Caco-2 (cell line): ENCODE data around the gene FOXR1. TPM values are rescaled to one million over a fixed set of nuclear protein-coding genes. Genes with fewer than 3 reads are reported as not detected.
A peak's percentile ranks its signal among the peaks of the same experiment; 100 is the strongest.

Experiments
- BruUV-seq: library from RNA; stranded (reverse); fragments of 400-500 nt; replicated peaks from 2 replicates; lab custom pipeline; 2021; lab: Mats Ljungman, UMichigan
- CTCF ChIA-PET: fragments of 300-600 bp; sonication (Branson Sonifier 250); formaldehyde crosslinking; loops from one replicate; lab custom pipeline; 2022; ENCODE audit warnings: antibody characterized with exemption; lab: Charles Lee
- POLR2A ChIA-PET: fragments of 300-600 bp; sonication (Branson Sonifier 250); formaldehyde crosslinking; loops from one replicate; lab custom pipeline; 2022; ENCODE audit warnings: antibody characterized with exemption; lab: Charles Lee
- DNase-seq, 2 experiments: peaks; one replicate each; pipeline versions ENCODE4 v3.0.0 to v3.0.0-alpha.2; 2020 to 2022
- H3K27me3 ChIP-seq: replicated peaks from 2 replicates; pipeline ENCODE4 v1.6.0; 2011; ENCODE audit warnings: low read length; ENCODE audit not compliant: control insufficient read depth, insufficient read depth
- H3K36me3 ChIP-seq: 2 replicates; pipeline ENCODE4 v1.5.1; 2011; ENCODE audit warnings: low read length; ENCODE audit not compliant: control insufficient read depth, insufficient read depth
- H3K4me1 ChIP-seq: fragments of 250-450 bp; sonication (Bioruptor Pico); 2 replicates; pipeline ENCODE4 v1.5.1; 2020; ENCODE audit warnings: mild to moderate bottlenecking
- H3K4me3 ChIP-seq: 2 replicates; pipeline ENCODE4 v1.5.1; 2011; ENCODE audit warnings: low read depth, mild to moderate bottlenecking, control low read depth, low read length
- H3K9me3 ChIP-seq: fragments of 250-450 bp; sonication (Bioruptor Pico); 2 replicates; pipeline ENCODE4 v1.5.1; 2020; ENCODE audit warnings: mild to moderate bottlenecking, moderate library complexity
- H3K27ac Mint-ChIP-seq: one replicate; pipeline ENCODE4 v1.8.0; 2022; ENCODE audit warnings: mixed read lengths; ENCODE audit not compliant: unreplicated experiment
- H3K27me3 Mint-ChIP-seq: one replicate; pipeline ENCODE4 v1.8.0; 2022; ENCODE audit warnings: mixed read lengths; ENCODE audit not compliant: insufficient read depth, unreplicated experiment
- H3K36me3 Mint-ChIP-seq: one replicate; pipeline ENCODE4 v1.8.0; 2022; ENCODE audit warnings: mild to moderate bottlenecking, mixed read lengths; ENCODE audit not compliant: insufficient read depth, unreplicated experiment
- H3K4me1 Mint-ChIP-seq: one replicate; pipeline ENCODE4 v1.8.0; 2022; ENCODE audit warnings: low read depth, mixed read lengths; ENCODE audit not compliant: unreplicated experiment
- H3K4me3 Mint-ChIP-seq: one replicate; pipeline ENCODE4 v1.8.0; 2022; ENCODE audit warnings: mild to moderate bottlenecking, moderate library complexity, mixed read lengths; ENCODE audit not compliant: unreplicated experiment
- H3K9me3 Mint-ChIP-seq: one replicate; pipeline ENCODE4 v1.8.0; 2022; ENCODE audit warnings: mixed read lengths; ENCODE audit not compliant: unreplicated experiment
- intact Hi-C: fragments of 100-400 bp; cut with micrococcal nuclease; formaldehyde crosslinking; loops from one replicate; pipeline ENCODE4 v1.10.0; 2022; ENCODE audit not compliant: unreplicated experiment
- total RNA-seq: library from RNA; stranded (reverse); gene quantifications from 2 replicates; pipeline ENCODE4 v1.2.3, GENCODE V29; 2022
- TF ChIP-seq, protein P1 (sequence below), 2 experiments: fragments of 200-600 bp in 1 of 2; IDR thresholded peaks; 1 replicate in 1 of 2; 2 replicates in 1 of 2; pipeline versions ENCODE4 v1.5.1 to v1.8.0; 2011 to 2022; ENCODE audit warnings: antibody characterized with exemption in 1 of 2, control low read depth in 1 of 2, inconsistent platforms in 1 of 2, low read depth in 1 of 2, low read length in 1 of 2, mild to moderate bottlenecking in 1 of 2, moderate library complexity in 1 of 2; ENCODE audit not compliant: insufficient read depth in 1 of 2, severe bottlenecking in 1 of 2, unreplicated experiment in 1 of 2

Gene FOXR1
- total RNA-seq, 1 experiment from 2014 or later, result not detected

DNA sequence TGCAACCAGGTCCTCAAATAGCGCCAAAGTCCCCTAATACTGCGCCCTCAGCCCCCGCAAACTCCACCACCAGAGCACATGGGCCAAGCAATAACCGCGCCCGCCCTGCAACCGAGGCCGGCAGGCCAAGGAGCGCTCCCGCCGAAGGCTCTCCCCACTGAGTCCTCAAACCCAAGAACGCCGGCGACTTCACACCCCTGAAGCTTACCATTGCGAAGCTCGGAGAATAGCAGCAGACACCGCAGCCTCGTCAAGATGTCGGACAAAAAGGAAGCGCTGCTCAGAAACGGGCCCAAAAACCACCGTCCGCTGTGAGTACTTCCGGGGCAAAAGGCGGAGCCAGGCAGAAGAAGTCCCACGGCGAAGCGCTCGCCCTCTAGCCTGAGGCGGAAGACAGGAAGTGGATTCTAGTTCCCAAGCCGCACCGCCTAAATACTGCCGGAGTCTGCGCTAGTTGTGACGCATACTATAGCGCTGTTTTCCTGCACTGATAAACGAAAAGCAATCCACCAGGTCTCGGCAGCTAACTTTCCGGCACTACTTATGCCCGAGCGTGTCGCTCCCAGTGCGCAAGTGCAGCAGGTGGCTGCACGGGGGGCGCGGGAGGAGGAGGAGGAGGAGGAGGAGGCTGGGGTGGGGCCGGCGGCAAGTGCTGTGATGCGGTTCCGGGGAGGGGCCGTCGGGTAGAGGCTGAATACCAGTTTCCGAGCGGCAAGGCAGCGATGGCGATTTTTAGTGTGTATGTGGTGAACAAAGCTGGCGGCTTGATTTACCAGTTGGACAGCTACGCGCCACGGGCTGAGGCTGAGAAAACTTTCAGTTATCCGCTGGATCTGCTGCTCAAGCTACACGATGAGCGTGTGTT lies 46.7 kb downstream of the FOXR1 start, which contains the start of the genes RPS25 and TRAPPC4:
Gene RPS25, minus strand, starts transcription at position 270 of the 865 bp plus-strand sequence. Its CDS starts 59 bp downstream, at position 211.
Gene TRAPPC4, plus strand, starts transcription at position 693 of the 865 bp plus-strand sequence. Its CDS starts 30 bp downstream, at position 723.
- Histone ChIP-seq H3K4me1 (peaks cover 46% of the 10 kb centered on the region), H3K4me3 (peak within 1 kb of the TSS; percentile 91), H3K27me3 (no peaks in the 10 kb centered on the region), H3K36me3 (peaks cover 15% of the 10 kb centered on the region), H3K9me3 (no peaks in the 10 kb centered on the region)
- H3K27me3 Mint-ChIP-seq, result no peaks in the 10 kb centered on the region
- ChIA-PET CTCF (interaction anchor here (0.6 to 1.3 kb wide), 5 partner anchors 23 to 1840 kb away, joined by 3 to 6 read pairs (median 4); partner anchors contain the start of genes SIDT2 and VPS11), POLR2A (interaction anchor here (0.5 to 2.2 kb wide), 11 partner anchors 12 to 106 kb away, joined by 3 to 13 read pairs (median 4); partner anchors contain the start of genes DPAGT1, HMBS, SLC37A4 and VPS11)
- H3K36me3 Mint-ChIP-seq, result peaks cover 99% of the 10 kb centered on the region
- intact Hi-C loops, result loop anchor here (1.0 to 2.0 kb wide), 4 partner anchors 12 to 76 kb away; partner anchors contain the start of genes CENATAC, HYOU1 and SLC37A4
- DNase-seq, result peak; percentile 98 to 99
- BruUV-seq, result no TSS peak
- peak within 1 kb of the TSS; percentile 96 for H3K4me3 Mint-ChIP-seq
- TF ChIP-seq, protein P1, sequence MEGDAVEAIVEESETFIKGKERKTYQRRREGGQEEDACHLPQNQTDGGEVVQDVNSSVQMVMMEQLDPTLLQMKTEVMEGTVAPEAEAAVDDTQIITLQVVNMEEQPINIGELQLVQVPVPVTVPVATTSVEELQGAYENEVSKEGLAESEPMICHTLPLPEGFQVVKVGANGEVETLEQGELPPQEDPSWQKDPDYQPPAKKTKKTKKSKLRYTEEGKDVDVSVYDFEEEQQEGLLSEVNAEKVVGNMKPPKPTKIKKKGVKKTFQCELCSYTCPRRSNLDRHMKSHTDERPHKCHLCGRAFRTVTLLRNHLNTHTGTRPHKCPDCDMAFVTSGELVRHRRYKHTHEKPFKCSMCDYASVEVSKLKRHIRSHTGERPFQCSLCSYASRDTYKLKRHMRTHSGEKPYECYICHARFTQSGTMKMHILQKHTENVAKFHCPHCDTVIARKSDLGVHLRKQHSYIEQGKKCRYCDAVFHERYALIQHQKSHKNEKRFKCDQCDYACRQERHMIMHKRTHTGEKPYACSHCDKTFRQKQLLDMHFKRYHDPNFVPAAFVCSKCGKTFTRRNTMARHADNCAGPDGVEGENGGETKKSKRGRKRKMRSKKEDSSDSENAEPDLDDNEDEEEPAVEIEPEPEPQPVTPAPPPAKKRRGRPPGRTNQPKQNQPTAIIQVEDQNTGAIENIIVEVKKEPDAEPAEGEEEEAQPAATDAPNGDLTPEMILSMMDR (IDR thresholded peaks at IDR 0.05; ENCODE audit: insufficient read depth in 1 of 2, low read depth in 1 of 2, low read length in 1 of 2, severe bottlenecking in 1 of 2, unreplicated experiment in 1 of 2), result no peak
- peak within 1 kb of the TSS; percentile 98 for H3K27ac Mint-ChIP-seq
- H3K9me3 Mint-ChIP-seq, result no peaks in the 10 kb centered on the region
- peaks cover 25% of the 10 kb centered on the region for H3K4me1 Mint-ChIP-seq

DNA sequence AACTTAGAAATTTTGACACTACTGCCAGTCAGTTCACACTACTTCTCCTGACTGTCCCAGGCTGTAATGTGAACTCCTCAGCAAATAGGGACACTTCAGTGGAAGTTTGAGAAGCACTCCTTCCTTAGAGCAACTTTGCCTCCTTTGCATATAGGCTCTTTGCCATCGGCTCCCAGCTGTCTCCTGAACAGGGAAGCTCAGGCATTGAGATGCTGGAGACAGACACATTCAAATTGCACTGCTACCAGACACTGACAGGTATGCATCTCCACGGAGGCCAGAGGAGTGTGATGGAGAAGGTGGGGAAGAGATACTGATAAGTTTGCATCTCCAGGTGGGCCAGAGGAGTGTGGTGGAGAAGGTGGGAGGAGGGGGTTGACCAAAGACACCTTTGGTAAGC lies 48.4 kb downstream of the FOXR1 start:
- Mint-ChIP-seq H3K4me3 (peak overlapping the region; percentile 96), H3K4me1 (peaks cover 39% of the 10 kb centered on the region), H3K27me3 (no peaks in the 10 kb centered on the region), H3K27ac (peak overlapping the region; percentile 98), H3K9me3 (no peaks in the 10 kb centered on the region), H3K36me3 (peaks cover 99% of the 10 kb centered on the region)
- POLR2A ChIA-PET, result interaction anchor here (1.0 to 2.2 kb wide), 2 partner anchors 21 to 22 kb away, joined by 3 to 13 read pairs; partner anchors contain the start of gene CENATAC
- no peak for DNase-seq
- no TSS peak for BruUV-seq
- no peaks in the 10 kb centered on the region for H3K9me3 ChIP-seq
- H3K4me1 ChIP-seq, result peaks cover 63% of the 10 kb centered on the region
- H3K36me3 ChIP-seq, result peaks cover 12% of the 10 kb centered on the region
- CTCF ChIA-PET, result interaction anchor here (0.9 kb wide), 1 partner anchor 10 kb away, joined by 5 read pairs; the partner anchor contains the start of gene SLC37A4
- peak overlapping the region; percentile 91 for H3K4me3 ChIP-seq
- no peaks in the 10 kb centered on the region for H3K27me3 ChIP-seq
- intact Hi-C loops, result loop anchor here (2.0 kb wide), 1 partner anchor 75 kb away; a partner anchor contains a TSS
- TF ChIP-seq, protein P1 (IDR thresholded peaks at IDR 0.05; ENCODE audit: insufficient read depth in 1 of 2, low read depth in 1 of 2, low read length in 1 of 2, severe bottlenecking in 1 of 2, unreplicated experiment in 1 of 2), result no peak

DNA sequence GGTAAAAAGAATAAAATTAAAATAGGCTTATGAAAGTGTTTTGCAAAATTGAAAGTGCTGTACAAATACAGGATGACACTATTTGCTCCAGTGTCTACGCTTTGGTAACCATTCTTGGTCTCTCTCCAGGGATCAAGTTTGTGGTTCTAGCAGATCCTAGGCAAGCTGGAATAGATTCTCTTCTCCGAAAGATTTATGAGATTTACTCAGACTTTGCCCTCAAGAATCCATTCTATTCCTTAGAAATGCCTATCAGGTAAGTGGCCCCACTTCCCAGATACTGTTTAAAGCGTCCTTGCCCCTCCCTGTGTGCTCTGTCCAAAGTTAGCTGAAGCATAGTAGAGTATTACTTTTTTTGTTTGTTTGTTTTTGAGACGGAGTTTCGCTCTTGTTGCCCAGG lies 50.1 kb downstream of the FOXR1 start:
- no peaks in the 10 kb centered on the region for H3K27me3 ChIP-seq
- ChIA-PET POLR2A (interaction anchor here (1.3 kb wide), 1 partner anchor 8 kb away, joined by 4 read pairs; no protein-coding TSS in a partner anchor), CTCF (interaction anchor here (0.5 kb wide), 1 partner anchor 106 kb away, joined by 6 read pairs; no protein-coding TSS in a partner anchor)
- intact Hi-C loops, result no loop called here
- Mint-ChIP-seq H3K27ac (peak overlapping the region; percentile 15), H3K9me3 (no peaks in the 10 kb centered on the region), H3K4me3 (peak overlapping the region; percentile 96), H3K27me3 (no peaks in the 10 kb centered on the region), H3K4me1 (peaks cover 41% of the 10 kb centered on the region), H3K36me3 (peaks cover 96% of the 10 kb centered on the region)
- H3K36me3 ChIP-seq, result peaks cover 11% of the 10 kb centered on the region
- DNase-seq, result no peak
- BruUV-seq, result no TSS peak
- no peak overlapping the region for H3K4me3 ChIP-seq
- H3K4me1 ChIP-seq, result peaks cover 66% of the 10 kb centered on the region
- TF ChIP-seq, protein P1 (IDR thresholded peaks at IDR 0.05; ENCODE audit: insufficient read depth in 1 of 2, low read depth in 1 of 2, low read length in 1 of 2, severe bottlenecking in 1 of 2, unreplicated experiment in 1 of 2), result no peak
- no peaks in the 10 kb centered on the region for H3K9me3 ChIP-seq
